GM23338 (cell line): ENCODE results near the gene KICS2. TPM values are rescaled to one million over a fixed set of nuclear protein-coding genes. Genes with fewer than 3 reads are reported as not detected.

Experiments
- ATAC-seq: fragments of 200-7000 bp; cut with Tn5 transposase; 3 replicates; pipeline ENCODE4 v1.9.1; 2020
- DNase-seq: peaks from one replicate; pipeline ENCODE4 v3.0.0-alpha.2; 2015; ENCODE audit warnings: low spot score
- H2AFZ ChIP-seq: fragments of 200-600 bp; sonication (generic); 2 replicates; pipeline ENCODE4 v1.8.0; 2016; ENCODE audit warnings: antibody characterized with exemption, mild to moderate bottlenecking, moderate library complexity
- H3F3A ChIP-seq: fragments of 200-600 bp; sonication (generic); replicated peaks from 2 replicates; pipeline ENCODE4 v1.8.0; 2017; ENCODE audit warnings: antibody characterized with exemption, mixed run types, low read depth
- H3K27ac ChIP-seq: fragments of 200-600 bp; sonication (generic); 2 replicates; pipeline ENCODE4 v1.6.1; 2016; ENCODE audit warnings: low read depth
- H3K27me3 ChIP-seq: fragments of 200-600 bp; sonication (generic); 2 replicates; pipeline ENCODE4 v1.8.0; 2016; ENCODE audit warnings: mild to moderate bottlenecking, mixed run types, moderate library complexity; ENCODE audit not compliant: insufficient read depth
- H3K36me3 ChIP-seq: fragments of 200-600 bp; sonication (generic); 2 replicates; pipeline ENCODE4 v1.8.0; 2016; ENCODE audit warnings: mild to moderate bottlenecking; ENCODE audit not compliant: insufficient read depth
- H3K4me1 ChIP-seq: fragments of 200-600 bp; sonication (generic); 2 replicates; pipeline ENCODE4 v1.8.0; 2016; ENCODE audit warnings: mild to moderate bottlenecking, moderate library complexity; ENCODE audit not compliant: insufficient read depth
- H3K4me2 ChIP-seq: fragments of 200-600 bp; sonication (generic); 2 replicates; pipeline ENCODE4 v1.7.1; 2017; ENCODE audit warnings: mixed run types
- H3K4me3 ChIP-seq: fragments of 200-600 bp; sonication (generic); 2 replicates; pipeline ENCODE4 v1.6.1; 2016; ENCODE audit warnings: mixed run types
- H3K79me2 ChIP-seq: fragments of 200-600 bp; sonication (generic); replicated peaks from 2 replicates; pipeline ENCODE4 v1.8.0; 2017; ENCODE audit warnings: mild to moderate bottlenecking; ENCODE audit not compliant: insufficient read depth
- H3K9me2 ChIP-seq: fragments of 200-600 bp; sonication (generic); 2 replicates; pipeline ENCODE4 v1.8.0; 2017; ENCODE audit not compliant: insufficient read depth
- H4K20me1 ChIP-seq: fragments of 200-600 bp; sonication (generic); replicated peaks from 2 replicates; pipeline ENCODE4 v1.8.0; 2017; ENCODE audit warnings: mild to moderate bottlenecking; ENCODE audit not compliant: insufficient read depth
- H3K27ac Mint-ChIP-seq: 2 replicates; pipeline ENCODE4 v1.8.0; 2020; ENCODE audit warnings: inconsistent platforms, mild to moderate bottlenecking, moderate library complexity, mixed read lengths
- H3K27me3 Mint-ChIP-seq: 3 replicates; pipeline ENCODE4 v1.8.0; 2022; ENCODE audit warnings: low read depth, mild to moderate bottlenecking, moderate library complexity, mixed read lengths, inconsistent platforms; ENCODE audit not compliant: insufficient read depth, poor library complexity
- H3K36me3 Mint-ChIP-seq: 3 replicates; pipeline ENCODE4 v1.8.0; 2021; ENCODE audit warnings: low read depth, mild to moderate bottlenecking, inconsistent platforms, moderate library complexity, mixed read lengths
- H3K4me1 Mint-ChIP-seq: 3 replicates; pipeline ENCODE4 v1.8.0; 2020; ENCODE audit warnings: mild to moderate bottlenecking, inconsistent platforms, mixed read lengths
- H3K4me3 Mint-ChIP-seq: 3 replicates; pipeline ENCODE4 v1.8.0; 2021; ENCODE audit warnings: moderate library complexity, mild to moderate bottlenecking, inconsistent platforms, mixed read lengths
- H3K9me3 Mint-ChIP-seq: 3 replicates; pipeline ENCODE4 v1.8.0; 2020; ENCODE audit warnings: moderate library complexity, mild to moderate bottlenecking, inconsistent platforms, mixed read lengths
- CTCF ChIP-seq, 2 experiments: fragments of 200-600 bp in 1 of 2; sonication (generic) in 1 of 2; conservative IDR thresholded peaks; 2 replicates each; pipeline versions ENCODE4 v1.5.1 to v1.6.1; 2016 to 2017; ENCODE audit warnings: antibody characterized with exemption in 2 of 2, low read depth in 2 of 2, mild to moderate bottlenecking in 2 of 2, moderate library complexity in 1 of 2
- EZH2 ChIP-seq: fragments of 200-600 bp; sonication (generic); IDR thresholded peaks from one replicate; pipeline ENCODE4 v1.8.0; 2017; ENCODE audit warnings: antibody characterized with exemption, mild to moderate bottlenecking, low read depth; ENCODE audit not compliant: unreplicated experiment
- EZH2phosphoT487 ChIP-seq: fragments of 200-600 bp; sonication (generic); IDR thresholded peaks from one replicate; pipeline ENCODE4 v1.8.1; 2018; ENCODE audit warnings: antibody characterized with exemption; ENCODE audit not compliant: unreplicated experiment
- JUNB ChIP-seq: IDR thresholded peaks from one replicate; pipeline ENCODE4 v1.6.1; 2016; ENCODE audit warnings: antibody characterized with exemption; ENCODE audit not compliant: unreplicated experiment
- NANOG ChIP-seq: IDR thresholded peaks from 2 replicates; pipeline ENCODE4 v1.6.1; 2016; ENCODE audit warnings: antibody characterized with exemption, borderline replicate concordance
- STAT1 ChIP-seq: IDR thresholded peaks from one replicate; pipeline ENCODE4 v1.6.1; 2016; ENCODE audit warnings: antibody characterized with exemption; ENCODE audit not compliant: unreplicated experiment
- ZNF114 ChIP-seq: fragments of 250-450 bp; sonication (Bioruptor Pico); IDR thresholded peaks from 2 replicates; pipeline ENCODE4 v1.5.0; 2020; ENCODE audit warnings: mild to moderate bottlenecking, moderate library complexity
- ZNF462 ChIP-seq: fragments of 250-450 bp; sonication (Bioruptor Pico); IDR thresholded peaks from 2 replicates; pipeline ENCODE4 v1.5.0; 2020; ENCODE audit warnings: mild to moderate bottlenecking, moderate library complexity
- polyA plus RNA-seq: library from polyadenylated mRNA; unstranded; fragments of >200 nt; fragmentation: Nextera tagmentation; extraction: Ambion mirVana; gene quantifications from 2 replicates; pipeline ENCODE4 v1.2.1, GENCODE V29; 2016
- total RNA-seq: library from RNA; depleted of rRNA; stranded (reverse); fragments of >200 nt; shearing (Covaris generic); gene quantifications from 2 replicates; pipeline ENCODE4 v1.2.3, GENCODE V29; 2014
- TF ChIP-seq, protein P1 (sequence below): IDR thresholded peaks from 2 replicates; pipeline ENCODE4 v1.6.1; 2016; ENCODE audit warnings: antibody characterized with exemption

KICS2 gene
- total and polyA plus RNA-seq, 2 experiments from 2014 or later: 7.6 to 10.5 TPM

- no peak overlapping the region for H3K4me3 ChIP-seq
- peaks cover 3% of the 10 kb centered on the region for H3K27me3 Mint-ChIP-seq
- H3K27ac ChIP-seq: no peak overlapping the region
- no peaks in the 10 kb centered on the region for H3K79me2 ChIP-seq
- ATAC-seq (no peak), DNase-seq (no peak)
- H3K27ac Mint-ChIP-seq: no peak overlapping the region
- no peaks in the 10 kb centered on the region for H3K9me3 Mint-ChIP-seq
- H3K36me3 ChIP-seq: no peaks in the 10 kb centered on the region
- H3K4me1 ChIP-seq: no peaks in the 10 kb centered on the region
- TF ChIP-seq NANOG (no peak), EZH2 (no peak), CTCF (conservative IDR thresholded peaks at IDR 0.05; ENCODE audit: low read depth in 2 of 2) (no peak), ZNF462 (CRISPR knock-in tag) (no peak), EZH2phosphoT487 (no peak), ZNF114 (CRISPR knock-in tag) (no peak), JUNB (no peak), STAT1 (no peak)
- TF ChIP-seq, protein P1, sequence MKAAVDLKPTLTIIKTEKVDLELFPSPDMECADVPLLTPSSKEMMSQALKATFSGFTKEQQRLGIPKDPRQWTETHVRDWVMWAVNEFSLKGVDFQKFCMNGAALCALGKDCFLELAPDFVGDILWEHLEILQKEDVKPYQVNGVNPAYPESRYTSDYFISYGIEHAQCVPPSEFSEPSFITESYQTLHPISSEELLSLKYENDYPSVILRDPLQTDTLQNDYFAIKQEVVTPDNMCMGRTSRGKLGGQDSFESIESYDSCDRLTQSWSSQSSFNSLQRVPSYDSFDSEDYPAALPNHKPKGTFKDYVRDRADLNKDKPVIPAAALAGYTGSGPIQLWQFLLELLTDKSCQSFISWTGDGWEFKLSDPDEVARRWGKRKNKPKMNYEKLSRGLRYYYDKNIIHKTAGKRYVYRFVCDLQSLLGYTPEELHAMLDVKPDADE: no peak
- H3K36me3 Mint-ChIP-seq: no peaks in the 10 kb centered on the region
- H4K20me1 ChIP-seq: no peaks in the 10 kb centered on the region
- H3K4me3 Mint-ChIP-seq: no peak overlapping the region
- H3K4me1 Mint-ChIP-seq: no peaks in the 10 kb centered on the region
- H3K9me2 ChIP-seq: no peaks in the 10 kb centered on the region
- H3K4me2 ChIP-seq: no peak overlapping the region
- no peaks in the 10 kb centered on the region for H3K27me3 ChIP-seq
- 0 out of 2 replicates have a peak overlapping the region, but pooled peaks have one; percentile 75 for H2AFZ ChIP-seq
- no peaks in the 10 kb centered on the region for H3F3A ChIP-seq
Measured at GRCh38 chr12:64253356-64253755, 31.3 kb upstream of the KICS2 start.
